Skeletal muscle tissue (tissue), 4 donors: ENCODE data around the gene RNASEH1. TPM values are rescaled to one million over a fixed set of nuclear protein-coding genes. Genes with fewer than 3 reads are reported as not detected.

ENCODE experiments used
- H3K27ac ChIP-seq: one replicate; pipeline ENCODE4 v1.7.0; 2013; ENCODE audit warnings: mild to moderate bottlenecking, low read depth, low read length, inconsistent platforms
- H3K27me3 ChIP-seq, 3 donors: one replicate each; pipeline ENCODE4 v1.7.0; 2013; ENCODE audit warnings: low read length in 3 of 3; ENCODE audit not compliant: control insufficient read depth in 3 of 3, insufficient read depth in 3 of 3
- H3K36me3 ChIP-seq, 3 donors: one replicate each; pipeline ENCODE4 v1.7.0; 2013; ENCODE audit warnings: low read length in 3 of 3; ENCODE audit not compliant: control insufficient read depth in 3 of 3, insufficient read depth in 3 of 3
- H3K4me1 ChIP-seq, 3 donors: one replicate each; pipeline ENCODE4 v1.7.0; 2013; ENCODE audit warnings: low read length in 3 of 3, mild to moderate bottlenecking in 3 of 3; ENCODE audit not compliant: control insufficient read depth in 3 of 3, insufficient read depth in 3 of 3
- H3K4me3 ChIP-seq, 3 donors: one replicate each; pipeline ENCODE4 v1.7.0; 2013; ENCODE audit warnings: low read length in 3 of 3
- H3K9ac ChIP-seq, 3 donors: one replicate each; pipeline ENCODE4 v1.7.0; 2013; ENCODE audit warnings: low read length in 3 of 3, mild to moderate bottlenecking in 3 of 3, moderate library complexity in 2 of 3, low read depth in 1 of 3
- H3K9me3 ChIP-seq, 3 donors: one replicate each; pipeline ENCODE4 v1.7.0; 2013; ENCODE audit warnings: low read length in 3 of 3; ENCODE audit not compliant: control insufficient read depth in 3 of 3
- total RNA-seq: library from RNA; depleted of rRNA; stranded (reverse); fragments of >200 nt; gene quantifications from one replicate; pipeline ENCODE4 v1.2.3, GENCODE V29; 2014
- donor health status: Osteomylitis.

The RNASEH1 gene
- total RNA-seq, 1 donor from 2014 or later = 14.6 TPM

DNA sequence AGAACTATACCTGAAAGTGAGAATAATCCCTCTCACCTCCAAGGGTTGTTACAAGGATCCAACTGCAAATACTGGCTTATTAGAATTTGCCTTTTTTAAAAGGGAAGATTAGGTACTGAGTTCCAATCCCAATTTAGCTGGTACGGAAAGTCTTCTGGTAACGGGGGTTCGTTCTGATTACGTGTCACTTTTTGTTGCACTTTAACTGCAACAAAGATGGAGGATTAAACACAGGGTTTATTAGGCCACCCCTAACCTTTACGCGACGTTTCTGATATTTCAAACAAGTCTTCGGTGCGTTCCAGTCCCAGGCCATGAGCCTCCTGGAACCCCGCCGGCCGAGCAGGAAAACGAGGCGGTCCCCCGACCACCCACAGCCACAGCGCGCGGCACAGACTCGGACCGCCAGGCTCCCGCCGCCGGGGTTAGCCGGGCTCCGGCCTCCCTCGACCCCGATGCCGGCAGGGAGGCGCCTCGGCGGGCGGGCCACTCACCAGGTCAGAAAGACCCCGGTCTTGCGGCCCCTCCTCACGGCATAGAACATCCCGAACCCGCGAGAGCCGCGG is 411 bp downstream of the RNASEH1 start:
- peak overlapping the region; percentile 91 for H3K27ac ChIP-seq
- H3K36me3 ChIP-seq = peaks cover 16 to 30% (median 17%) of the 10 kb centered on the region in 3 donors
- peak overlapping the region; percentile 83 to 95 (median 93) for H3K9ac ChIP-seq
- H3K27me3 ChIP-seq = no peaks in the 10 kb centered on the region
- H3K4me3 ChIP-seq = peak overlapping the region; percentile 77 to 90 (median 78)
- peaks cover 9 to 18% (median 16%) of the 10 kb centered on the region in 3 donors for H3K4me1 ChIP-seq
- H3K9me3 ChIP-seq = no peaks in the 10 kb centered on the region

GRCh38 chr2:3553946-3554345 is 4.2 kb downstream of the RNASEH1 start:
- no peaks in the 10 kb centered on the region for H3K27me3 ChIP-seq
- H3K4me1 ChIP-seq = peaks cover 9 to 15% (median 12%) of the 10 kb centered on the region in 3 donors
- H3K9me3 ChIP-seq = no peaks in the 10 kb centered on the region
- H3K27ac ChIP-seq = no peak overlapping the region
- peaks cover 38 to 55% (median 45%) of the 10 kb centered on the region in 3 donors for H3K36me3 ChIP-seq
- H3K4me3 ChIP-seq = no peak overlapping the region
- no peak overlapping the region for H3K9ac ChIP-seq

DNA sequence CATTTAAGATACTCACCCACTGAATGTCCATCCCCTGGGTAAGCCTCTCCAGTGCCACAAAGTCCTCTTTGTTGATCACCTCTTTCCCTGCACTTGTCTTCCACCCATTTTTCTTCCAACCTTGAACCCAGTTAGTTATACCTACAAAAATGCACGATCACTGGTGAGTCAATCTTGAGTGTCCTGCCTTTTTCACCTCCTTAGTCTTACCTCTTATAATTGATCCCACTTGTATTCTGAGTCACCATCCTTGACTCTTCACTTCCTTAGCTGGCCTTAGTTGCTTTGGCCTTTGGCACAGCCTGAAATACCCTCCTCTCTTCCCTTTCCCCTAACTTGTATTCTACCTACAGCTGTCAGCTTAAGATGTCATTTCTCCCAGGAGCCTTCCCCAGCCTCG is 10.2 kb downstream of the RNASEH1 start:
- Histone ChIP-seq H3K27me3 (no peaks in the 10 kb centered on the region), H3K9me3 (no peaks in the 10 kb centered on the region), H3K9ac (no peak overlapping the region), H3K4me3 (no peak overlapping the region), H3K4me1 (peaks cover 0 to 4% (median 0%) of the 10 kb centered on the region in 3 donors), H3K27ac (no peak overlapping the region), H3K36me3 (peaks cover 57 to 80% (median 71%) of the 10 kb centered on the region in 3 donors)

GRCh38 chr2:3545788-3546478 is 12.2 kb downstream of the RNASEH1 start:
- no peak overlapping the region for H3K9ac ChIP-seq
- H3K9me3 ChIP-seq = no peaks in the 10 kb centered on the region
- peaks cover 53 to 84% (median 71%) of the 10 kb centered on the region in 3 donors for H3K36me3 ChIP-seq
- H3K27ac ChIP-seq = no peak overlapping the region
- peaks cover 0 to 5% (median 0%) of the 10 kb centered on the region in 3 donors for H3K4me1 ChIP-seq
- H3K4me3 ChIP-seq = no peak overlapping the region
- H3K27me3 ChIP-seq = no peaks in the 10 kb centered on the region

DNA sequence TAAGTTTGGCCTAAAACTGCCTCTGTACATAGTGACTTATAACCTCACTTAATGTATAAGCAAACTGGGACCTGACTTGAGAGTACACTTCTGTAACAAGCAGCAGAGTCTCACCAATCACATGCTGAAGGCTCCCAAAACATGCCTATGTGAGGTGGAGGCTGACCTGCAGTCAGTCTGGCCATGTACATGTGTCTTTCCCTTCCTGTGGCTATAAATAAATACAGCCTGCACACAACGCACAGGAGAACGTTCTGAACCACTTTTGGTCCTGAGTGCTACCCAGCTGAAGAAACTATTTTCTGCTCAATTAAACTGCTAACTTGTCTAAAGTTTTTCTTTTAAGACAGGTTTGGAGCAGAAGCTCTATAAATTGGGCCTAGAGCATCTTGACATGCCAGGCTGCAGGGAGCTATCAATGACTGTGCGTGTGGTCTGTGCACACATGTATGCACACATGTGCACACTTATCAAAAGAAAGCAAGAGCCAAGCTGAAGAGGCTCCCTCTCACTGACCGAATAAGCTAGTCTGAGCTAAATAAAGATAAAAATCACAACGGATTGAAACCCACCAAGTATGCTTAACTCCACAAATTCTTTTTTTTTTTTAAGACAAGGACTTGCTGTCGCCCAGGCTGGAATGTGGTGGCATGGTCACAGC is 15.0 kb downstream of the RNASEH1 start:
- Histone ChIP-seq H3K4me1 (peaks cover 0 to 5% (median 0%) of the 10 kb centered on the region in 3 donors), H3K27ac (no peak overlapping the region), H3K4me3 (no peak overlapping the region), H3K36me3 (peaks cover 41 to 67% (median 50%) of the 10 kb centered on the region in 3 donors), H3K9ac (peak overlapping the region in 1 of 3 donors; percentile 1), H3K27me3 (no peaks in the 10 kb centered on the region), H3K9me3 (no peaks in the 10 kb centered on the region)

DNA sequence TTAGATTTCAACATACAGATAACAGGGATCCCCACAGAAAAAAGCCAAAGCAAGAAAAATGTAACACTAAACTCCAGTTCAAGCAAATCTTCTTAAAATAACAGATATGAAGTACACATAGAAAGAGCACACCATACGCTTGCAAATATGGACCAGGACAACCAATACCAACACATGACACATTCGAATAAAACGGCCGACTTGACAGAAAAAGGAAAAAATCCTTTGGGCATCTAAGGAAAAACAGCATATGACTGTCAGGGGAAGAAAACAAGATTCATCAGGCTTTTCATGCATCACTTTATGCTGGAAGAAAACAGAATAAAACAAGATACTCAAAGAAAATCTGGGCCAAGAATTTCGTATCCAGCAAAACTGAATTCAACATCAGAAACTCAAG is 16.0 kb downstream of the RNASEH1 start:
- Histone ChIP-seq H3K9ac (no peak overlapping the region), H3K4me1 (peaks cover 0 to 5% (median under 1%) of the 10 kb centered on the region in 3 donors), H3K27me3 (no peaks in the 10 kb centered on the region), H3K27ac (no peak overlapping the region), H3K4me3 (no peak overlapping the region), H3K9me3 (no peaks in the 10 kb centered on the region), H3K36me3 (peaks cover 39 to 59% (median 43%) of the 10 kb centered on the region in 3 donors)

GRCh38 chr2:3539836-3540235 is 18.3 kb downstream of the RNASEH1 start:
- Histone ChIP-seq H3K36me3 (peaks cover 21 to 39% (median 23%) of the 10 kb centered on the region in 3 donors), H3K4me3 (no peak overlapping the region), H3K9me3 (no peaks in the 10 kb centered on the region), H3K27ac (no peak overlapping the region), H3K27me3 (no peaks in the 10 kb centered on the region), H3K9ac (no peak overlapping the region), H3K4me1 (peaks cover 6 to 18% (median 13%) of the 10 kb centered on the region in 3 donors)

DNA sequence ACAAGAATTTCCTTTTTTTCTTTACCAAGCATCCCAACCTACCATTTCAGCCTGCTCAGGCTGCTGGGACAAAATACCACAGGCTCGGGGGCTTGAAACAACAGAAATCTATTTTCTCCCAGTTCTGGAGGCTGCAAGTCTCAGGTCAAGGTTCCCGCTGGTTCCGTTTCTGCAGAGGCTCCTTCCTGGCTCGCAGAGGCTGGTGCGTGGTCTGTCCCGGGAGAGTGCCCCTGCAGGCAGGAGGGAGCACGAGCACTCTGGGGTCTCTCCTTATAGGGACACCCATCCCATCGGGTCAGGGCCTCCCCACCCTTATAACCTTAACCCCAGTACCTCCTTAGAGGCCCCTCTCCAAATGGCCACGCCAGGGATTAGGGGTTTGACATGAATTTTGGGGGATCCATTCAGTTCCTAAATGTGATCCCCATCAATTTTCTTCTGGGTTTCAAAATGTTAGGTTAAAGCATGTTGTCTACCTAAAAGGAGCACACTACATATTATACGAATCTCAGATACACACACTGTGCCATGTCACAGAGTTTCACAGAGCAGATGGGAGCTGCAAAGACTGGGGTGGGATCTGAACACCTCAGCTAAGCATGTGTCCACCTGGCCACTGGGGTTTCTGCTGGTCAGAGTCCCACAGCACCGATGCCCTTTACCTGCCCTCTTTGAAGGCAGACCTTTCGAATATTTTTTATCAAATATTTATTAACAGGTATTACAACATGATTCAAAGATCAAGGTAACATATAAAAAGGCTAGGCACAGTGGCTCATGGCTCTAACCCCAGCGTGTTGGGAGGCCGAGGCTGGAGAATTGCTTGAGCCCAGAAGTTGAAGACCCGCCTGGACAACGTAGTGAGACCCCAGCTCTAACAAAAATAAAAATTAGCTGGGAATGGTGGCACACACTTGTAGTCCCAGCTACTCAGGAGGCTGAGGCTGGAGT is 21.2 kb downstream of the RNASEH1 start:
- Histone ChIP-seq H3K4me3 (peak overlapping the region; percentile 66 to 70 (median 69)), H3K36me3 (peaks cover 10 to 20% (median 16%) of the 10 kb centered on the region in 3 donors), H3K27ac (peak overlapping the region; percentile 89), H3K27me3 (no peaks in the 10 kb centered on the region), H3K4me1 (peaks cover 6 to 13% (median 13%) of the 10 kb centered on the region in 3 donors), H3K9me3 (no peaks in the 10 kb centered on the region), H3K9ac (peak overlapping the region; percentile 78 to 85 (median 83))
